GM19328 (cell line): ENCODE results near the gene ZNF217.
"Not testable (repeated sequence)": the region's sequence is repeated elsewhere in the genome, so short reads cannot be mapped to it uniquely, and the experiment has no call there.

Experiments
- ATAC-seq: cut with Tn5 transposase; IDR thresholded peaks from one replicate; pipeline ENCODE4 v1.9.1; 2021; ENCODE audit warnings: mild to moderate bottlenecking, moderate library complexity; ENCODE audit not compliant: unreplicated experiment

Gene ZNF217

GRCh38 chr20:53534037-53534436 is 59.6 kb downstream of the ZNF217 start:
- no peak for ATAC-seq

DNA sequence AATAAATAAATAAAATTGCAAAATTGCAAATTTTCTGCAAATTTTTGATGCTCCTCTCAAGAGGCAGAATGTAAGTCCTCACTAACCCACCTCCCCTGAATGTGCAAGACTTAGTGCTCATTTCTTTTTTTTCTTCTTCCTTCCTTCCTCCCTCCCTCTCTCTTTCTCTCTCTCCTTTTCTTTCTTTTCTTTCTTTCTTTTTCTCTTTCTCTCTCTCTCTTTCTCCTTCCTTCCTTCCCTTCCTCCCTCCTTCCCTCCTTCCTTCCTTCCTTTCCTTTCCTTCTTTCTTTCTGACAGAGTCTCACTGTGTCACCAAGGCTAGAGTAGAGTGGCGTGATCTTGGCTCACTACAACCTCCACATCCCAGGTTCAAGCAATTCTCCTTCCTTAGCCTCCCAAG is 60.1 kb downstream of the ZNF217 start:
- no peak for ATAC-seq

GRCh38 chr20:53532654-53533312 is 60.9 kb downstream of the ZNF217 start:
- not testable (repeated sequence) for ATAC-seq

DNA sequence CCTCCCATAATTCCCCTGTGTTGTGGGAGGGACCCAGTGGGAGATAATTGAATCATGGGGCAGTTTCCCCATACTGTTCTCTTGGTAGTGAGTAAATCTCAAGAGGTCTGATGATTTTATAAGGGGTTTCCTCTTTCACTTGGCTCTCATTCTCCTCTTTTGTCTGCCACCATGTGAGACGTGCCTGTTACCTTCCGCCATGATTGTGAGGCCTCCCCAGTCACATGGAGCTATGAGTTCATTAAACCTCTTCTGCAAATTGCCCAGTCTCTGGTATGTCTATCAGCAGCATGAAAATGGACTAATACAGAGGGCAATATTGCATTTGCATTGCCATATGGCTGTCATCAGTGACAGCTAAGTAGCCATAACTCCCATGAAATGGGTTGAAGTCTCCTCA is 63.2 kb downstream of the ZNF217 start:
- no peak for ATAC-seq

- ATAC-seq: no peak
Measured at GRCh38 chr20:53529658-53530057, 64.0 kb downstream of the ZNF217 start.

DNA sequence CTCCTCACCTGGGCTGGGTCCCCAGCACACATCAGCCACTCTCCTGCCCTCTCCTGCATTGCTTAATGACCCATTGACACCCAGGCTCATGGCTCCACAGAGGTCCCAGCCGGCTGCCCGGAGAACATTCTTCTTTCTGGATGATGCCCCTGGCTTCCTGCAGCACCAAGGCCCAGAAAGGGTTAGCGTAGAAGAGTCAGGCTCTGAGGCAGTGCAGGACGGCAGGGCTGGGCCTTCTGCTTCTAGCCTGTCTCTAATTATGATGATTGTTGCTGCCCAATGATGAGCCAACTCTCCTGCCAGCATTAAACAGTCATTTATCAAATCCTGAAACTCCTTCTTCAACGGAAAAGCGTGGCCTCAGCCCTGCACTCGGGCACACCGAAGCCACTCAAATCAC is 66.4 kb downstream of the ZNF217 start:
- ATAC-seq: no peak

DNA sequence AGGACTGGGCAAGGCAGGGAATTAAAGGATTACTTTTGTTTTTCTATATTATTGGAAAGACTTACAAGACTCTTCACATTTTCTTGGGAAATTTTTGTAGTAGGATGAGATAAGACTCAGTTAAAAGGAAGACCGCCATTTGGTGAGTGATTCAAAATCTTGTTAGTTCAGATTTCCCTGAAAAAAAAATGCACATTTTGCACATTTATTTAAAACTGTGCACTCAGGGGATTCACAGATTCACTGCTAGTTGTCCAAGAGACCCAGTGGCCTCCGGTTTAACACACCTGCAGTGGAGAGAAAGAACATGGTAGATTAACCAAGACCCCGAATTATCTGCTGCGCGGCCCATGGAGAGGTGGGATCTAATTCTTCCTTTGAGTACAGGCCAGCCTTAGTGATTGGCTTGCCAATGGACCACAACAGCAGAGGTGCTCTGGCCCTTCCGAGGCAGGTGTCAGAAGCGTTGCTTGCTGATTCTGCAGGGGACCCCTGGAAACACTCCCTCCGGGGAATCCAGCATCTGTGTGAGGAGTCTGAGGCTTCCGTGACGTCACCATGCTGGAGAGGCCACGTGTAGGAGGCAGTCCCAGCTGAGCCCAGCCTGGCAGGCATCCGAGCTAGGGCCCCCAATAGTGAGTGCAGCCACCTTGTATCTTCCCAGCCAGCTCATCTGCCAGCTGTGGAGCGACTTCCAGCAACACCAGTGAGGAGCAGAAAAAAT is 68.9 kb downstream of the ZNF217 start:
- no peak for ATAC-seq

- not testable (repeated sequence) for ATAC-seq
Measured at GRCh38 chr20:53523615-53524014, 70.0 kb downstream of the ZNF217 start.

DNA sequence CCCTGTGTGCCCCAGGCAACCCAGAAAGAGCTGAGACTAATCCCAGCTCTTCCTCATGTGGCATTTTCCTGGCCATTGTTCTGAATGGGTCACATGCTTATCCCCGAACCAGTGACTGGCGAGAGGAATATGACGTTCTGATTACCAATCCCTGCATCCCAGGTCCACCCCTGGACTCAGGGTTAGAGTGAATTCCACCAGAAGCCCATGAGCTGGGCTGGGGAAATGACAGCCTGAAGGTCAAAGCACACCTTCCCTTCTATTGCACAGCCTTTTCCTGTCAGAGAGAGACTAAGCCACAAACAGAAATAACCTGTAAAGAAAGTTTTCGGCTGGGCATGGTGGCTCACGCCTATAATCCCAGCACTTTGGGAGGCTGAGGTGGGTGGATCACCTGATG is 70.9 kb downstream of the ZNF217 start:
- no peak for ATAC-seq

- ATAC-seq: no peak
Measured at GRCh38 chr20:53522026-53522425, 71.6 kb downstream of the ZNF217 start.

DNA sequence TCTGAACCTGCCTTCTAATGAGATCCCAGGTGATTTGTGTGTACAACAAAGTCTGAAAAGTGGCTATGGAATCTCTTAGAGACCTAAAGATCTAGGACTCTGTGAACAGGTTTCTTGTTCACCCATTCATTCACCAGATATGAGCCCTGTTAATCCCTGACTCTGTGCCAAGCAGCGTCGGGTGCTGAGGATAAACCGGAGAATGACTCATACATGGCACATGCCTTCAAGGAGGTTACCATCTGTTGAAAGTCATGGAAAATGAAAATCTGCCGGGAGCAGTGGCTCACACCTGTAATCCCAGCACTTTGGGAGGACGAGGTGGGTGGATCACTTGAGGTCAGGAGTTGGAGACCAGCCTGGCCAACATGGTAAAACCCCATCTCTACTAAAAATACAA is 72.2 kb downstream of the ZNF217 start:
- not testable (repeated sequence) for ATAC-seq

GRCh38 chr20:53517146-53517545 is 76.5 kb downstream of the ZNF217 start:
- no peak for ATAC-seq
